ENCODE results near the gene SNX32.
A peak's percentile ranks its signal among the peaks of the same experiment; 100 is the strongest.

SNX32 gene

GRCh38 chr11:65854852-65855837 is 21.4 kb downstream of the SNX32 start:
- DNase-seq (ENCODE audit: low read depth in 2 of 2) = no peak

GRCh38 chr11:65855927-65856363 is 22.2 kb downstream of the SNX32 start:
- DNase-seq (ENCODE audit: low read depth in 2 of 2) = no peak

- peak; percentile 68 to 73 for DNase-seq (ENCODE audit: low read depth in 2 of 2)
Measured at GRCh38 chr11:65856689-65857499, 23.1 kb downstream of the SNX32 start.

GRCh38 chr11:65857500-65857852 is 23.7 kb downstream of the SNX32 start:
- DNase-seq (ENCODE audit: low read depth in 2 of 2) = peak in 1 of 2 donors; percentile 43

- peak; percentile 93 to 95 for DNase-seq (ENCODE audit: low read depth in 2 of 2)
Measured at GRCh38 chr11:65857853-65858680, 24.3 kb downstream of the SNX32 start, which contains the start of gene CFL1. TSS of gene CFL1 (minus strand) at chr11:65858180. CDS start at chr11:65858099, 81 bp downstream.

GRCh38 chr11:65858681-65859087 is 24.9 kb downstream of the SNX32 start:
- no peak for DNase-seq (ENCODE audit: low read depth in 2 of 2)

GRCh38 chr11:65859095-65859811 is 25.5 kb downstream of the SNX32 start:
- DNase-seq (ENCODE audit: low read depth in 2 of 2) = peak; percentile 96

GRCh38 chr11:65859812-65860277 is 26.1 kb downstream of the SNX32 start:
- DNase-seq (ENCODE audit: low read depth in 2 of 2) = no peak

GRCh38 chr11:65860278-65861164 is 26.8 kb downstream of the SNX32 start, which contains the start of gene MUS81:
TSS of gene MUS81 (plus strand) at chr11:65860433. CDS start at chr11:65860754, 321 bp downstream.
- peak; percentile 89 to 95 for DNase-seq (ENCODE audit: low read depth in 2 of 2)

GRCh38 chr11:65861165-65861505 is 27.4 kb downstream of the SNX32 start:
- no peak for DNase-seq (ENCODE audit: low read depth in 2 of 2)

- DNase-seq (ENCODE audit: low read depth in 2 of 2) = no peak
Measured at GRCh38 chr11:65861533-65862183, 27.9 kb downstream of the SNX32 start.

- no peak for DNase-seq (ENCODE audit: low read depth in 2 of 2)
Measured at GRCh38 chr11:65862191-65862735, 28.5 kb downstream of the SNX32 start.

- DNase-seq (ENCODE audit: low read depth in 2 of 2) = no peak
Measured at GRCh38 chr11:65862941-65863888, 29.5 kb downstream of the SNX32 start.

- DNase-seq (ENCODE audit: low read depth in 2 of 2) = no peak
Measured at GRCh38 chr11:65863889-65864705, 30.3 kb downstream of the SNX32 start.

GRCh38 chr11:65864706-65865471 is 31.1 kb downstream of the SNX32 start:
- DNase-seq (ENCODE audit: low read depth in 2 of 2) = no peak

GRCh38 chr11:65865550-65866172 is 31.9 kb downstream of the SNX32 start:
- DNase-seq (ENCODE audit: low read depth in 2 of 2) = no peak
